Liver (tissue), 3 donors: Measurements from ENCODE around the gene IL1RAPL1.

Source experiments
- EGR1 ChIP-seq, 2 donors: IDR thresholded peaks; 2 replicates each; pipeline ENCODE4 v1.6.1; 2016 to 2018; ENCODE audit warnings: antibody characterized with exemption in 2 of 2, low read depth in 2 of 2
- FOXA2 ChIP-seq: IDR thresholded peaks from 2 replicates; pipeline ENCODE4 v1.6.1; 2016; ENCODE audit warnings: antibody characterized with exemption
- GABPA ChIP-seq, 2 donors: IDR thresholded peaks in 1 of 2; conservative IDR thresholded peaks in 1 of 2; 2 replicates each; pipeline ENCODE4 v1.6.1; 2016; ENCODE audit warnings: antibody characterized with exemption in 2 of 2, mild to moderate bottlenecking in 1 of 2, moderate library complexity in 1 of 2
- JUND ChIP-seq, 2 donors: IDR thresholded peaks; 2 replicates each; pipeline ENCODE4 v1.6.1; 2016; ENCODE audit warnings: antibody characterized with exemption in 2 of 2
- NR2F2 ChIP-seq: IDR thresholded peaks from 2 replicates; pipeline ENCODE4 v1.6.1; 2016; ENCODE audit warnings: antibody characterized with exemption
- RAD21 ChIP-seq, 2 donors: IDR thresholded peaks; 2 replicates each; pipeline ENCODE4 v1.6.1; 2016; ENCODE audit warnings: antibody characterized with exemption in 2 of 2, mild to moderate bottlenecking in 2 of 2
- REST ChIP-seq: IDR thresholded peaks from 2 replicates; pipeline ENCODE4 v1.6.1; 2016; ENCODE audit warnings: antibody characterized with exemption, mild to moderate bottlenecking
- SP1 ChIP-seq: IDR thresholded peaks from 2 replicates; pipeline ENCODE4 v1.6.1; 2018; ENCODE audit warnings: antibody characterized with exemption, mild to moderate bottlenecking
- TAF1 ChIP-seq: conservative IDR thresholded peaks from 2 replicates; pipeline ENCODE4 v1.6.1; 2016; ENCODE audit warnings: antibody characterized with exemption, mild to moderate bottlenecking
- YY1 ChIP-seq: IDR thresholded peaks from 2 replicates; pipeline ENCODE4 v1.6.1; 2016; ENCODE audit warnings: antibody characterized with exemption, mild to moderate bottlenecking
- TF ChIP-seq, protein P1 (sequence below): fragments of 150-350 bp; IDR thresholded peaks from 2 replicates; pipeline ENCODE4 v1.5.1; 2017; ENCODE audit warnings: improper control_type of control experiment, low read depth, low read length; ENCODE audit not compliant: missing input control
- TF ChIP-seq, protein P2 (sequence below): IDR thresholded peaks from 2 replicates; pipeline ENCODE4 v1.6.1; 2016; ENCODE audit warnings: antibody characterized with exemption
- TF ChIP-seq, protein P3 (sequence below): IDR thresholded peaks from 2 replicates; pipeline ENCODE4 v1.6.1; 2016; ENCODE audit warnings: antibody characterized with exemption
- TF ChIP-seq, protein P4 (sequence below): IDR thresholded peaks from 2 replicates; pipeline ENCODE4 v1.6.1; 2016; ENCODE audit warnings: antibody characterized with exemption
- donor health status: healthy.
- donor health status: healthy.

- TF ChIP-seq, protein P1, sequence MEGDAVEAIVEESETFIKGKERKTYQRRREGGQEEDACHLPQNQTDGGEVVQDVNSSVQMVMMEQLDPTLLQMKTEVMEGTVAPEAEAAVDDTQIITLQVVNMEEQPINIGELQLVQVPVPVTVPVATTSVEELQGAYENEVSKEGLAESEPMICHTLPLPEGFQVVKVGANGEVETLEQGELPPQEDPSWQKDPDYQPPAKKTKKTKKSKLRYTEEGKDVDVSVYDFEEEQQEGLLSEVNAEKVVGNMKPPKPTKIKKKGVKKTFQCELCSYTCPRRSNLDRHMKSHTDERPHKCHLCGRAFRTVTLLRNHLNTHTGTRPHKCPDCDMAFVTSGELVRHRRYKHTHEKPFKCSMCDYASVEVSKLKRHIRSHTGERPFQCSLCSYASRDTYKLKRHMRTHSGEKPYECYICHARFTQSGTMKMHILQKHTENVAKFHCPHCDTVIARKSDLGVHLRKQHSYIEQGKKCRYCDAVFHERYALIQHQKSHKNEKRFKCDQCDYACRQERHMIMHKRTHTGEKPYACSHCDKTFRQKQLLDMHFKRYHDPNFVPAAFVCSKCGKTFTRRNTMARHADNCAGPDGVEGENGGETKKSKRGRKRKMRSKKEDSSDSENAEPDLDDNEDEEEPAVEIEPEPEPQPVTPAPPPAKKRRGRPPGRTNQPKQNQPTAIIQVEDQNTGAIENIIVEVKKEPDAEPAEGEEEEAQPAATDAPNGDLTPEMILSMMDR: no peak
- no peak for TF ChIP-seq YY1
- no peak for TF ChIP-seq REST
- no peak for TF ChIP-seq GABPA (IDR thresholded peaks at IDR 0.05 in 1 of 2, conservative IDR thresholded peaks at IDR 0.05 in 1 of 2)
- no peak for TF ChIP-seq NR2F2
- TF ChIP-seq SP1: no peak
- TF ChIP-seq, protein P2, sequence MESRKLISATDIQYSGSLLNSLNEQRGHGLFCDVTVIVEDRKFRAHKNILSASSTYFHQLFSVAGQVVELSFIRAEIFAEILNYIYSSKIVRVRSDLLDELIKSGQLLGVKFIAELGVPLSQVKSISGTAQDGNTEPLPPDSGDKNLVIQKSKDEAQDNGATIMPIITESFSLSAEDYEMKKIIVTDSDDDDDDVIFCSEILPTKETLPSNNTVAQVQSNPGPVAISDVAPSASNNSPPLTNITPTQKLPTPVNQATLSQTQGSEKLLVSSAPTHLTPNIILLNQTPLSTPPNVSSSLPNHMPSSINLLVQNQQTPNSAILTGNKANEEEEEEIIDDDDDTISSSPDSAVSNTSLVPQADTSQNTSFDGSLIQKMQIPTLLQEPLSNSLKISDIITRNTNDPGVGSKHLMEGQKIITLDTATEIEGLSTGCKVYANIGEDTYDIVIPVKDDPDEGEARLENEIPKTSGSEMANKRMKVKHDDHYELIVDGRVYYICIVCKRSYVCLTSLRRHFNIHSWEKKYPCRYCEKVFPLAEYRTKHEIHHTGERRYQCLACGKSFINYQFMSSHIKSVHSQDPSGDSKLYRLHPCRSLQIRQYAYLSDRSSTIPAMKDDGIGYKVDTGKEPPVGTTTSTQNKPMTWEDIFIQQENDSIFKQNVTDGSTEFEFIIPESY: no peak
- TF ChIP-seq, protein P3, sequence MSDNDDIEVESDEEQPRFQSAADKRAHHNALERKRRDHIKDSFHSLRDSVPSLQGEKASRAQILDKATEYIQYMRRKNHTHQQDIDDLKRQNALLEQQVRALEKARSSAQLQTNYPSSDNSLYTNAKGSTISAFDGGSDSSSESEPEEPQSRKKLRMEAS: no peak
- no peak for TF ChIP-seq JUND (IDR thresholded peaks at IDR 0.05)
- TF ChIP-seq FOXA2: no peak
- TF ChIP-seq RAD21 (IDR thresholded peaks at IDR 0.05): peak; percentile 7 to 12
- TF ChIP-seq EGR1 (IDR thresholded peaks at IDR 0.05; ENCODE audit: low read depth in 2 of 2): no peak
- no peak for TF ChIP-seq TAF1
- TF ChIP-seq, protein P4, sequence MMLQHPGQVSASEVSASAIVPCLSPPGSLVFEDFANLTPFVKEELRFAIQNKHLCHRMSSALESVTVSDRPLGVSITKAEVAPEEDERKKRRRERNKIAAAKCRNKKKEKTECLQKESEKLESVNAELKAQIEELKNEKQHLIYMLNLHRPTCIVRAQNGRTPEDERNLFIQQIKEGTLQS: no peak
These were observed 1100.4 kb downstream of the IL1RAPL1 start for GRCh38 chrX:29687687-29688086.
